WERI-Rb-1 (cell line): ENCODE data around the gene EAPP.
"Not testable (repeated sequence)": the region's sequence is repeated elsewhere in the genome, so short reads cannot be mapped to it uniquely, and the experiment has no call there.

Source experiments
- DNase-seq: peaks from one replicate; pipeline ENCODE4 v3.0.0-alpha.2; 2020
- H3K27ac ChIP-seq: fragments of 250-450 bp; sonication (Bioruptor Pico); 2 replicates; pipeline ENCODE4 v1.5.1; 2020; ENCODE audit warnings: mild to moderate bottlenecking, moderate library complexity
- H3K27me3 ChIP-seq: fragments of 250-450 bp; sonication (Bioruptor Pico); 2 replicates; pipeline ENCODE4 v1.5.1; 2021; ENCODE audit warnings: mild to moderate bottlenecking, low read depth, moderate library complexity; ENCODE audit not compliant: insufficient read depth, severe bottlenecking
- H3K36me3 ChIP-seq: fragments of 250-450 bp; sonication (Bioruptor Pico); 2 replicates; pipeline ENCODE4 v1.5.1; 2020; ENCODE audit warnings: mild to moderate bottlenecking, moderate library complexity
- H3K4me3 ChIP-seq: 2 replicates; pipeline ENCODE4 v1.5.1; 2011; ENCODE audit warnings: low read depth, mild to moderate bottlenecking, control low read depth, low read length
- H3K9me3 ChIP-seq: fragments of 250-450 bp; sonication (Bioruptor Pico); 2 replicates; pipeline ENCODE4 v1.5.1; 2021; ENCODE audit warnings: mild to moderate bottlenecking, moderate library complexity; ENCODE audit not compliant: severe bottlenecking
- TF ChIP-seq, protein P1 (sequence below): IDR thresholded peaks from 2 replicates; pipeline ENCODE4 v1.5.1; 2011; ENCODE audit warnings: low read depth, mild to moderate bottlenecking, control low read depth, inconsistent platforms, low read length

EAPP gene

GRCh38 chr14:34548472-34548981, 9.0 kb upstream of the EAPP start:
- DNase-seq = no peak
- no peaks in the 10 kb centered on the region for H3K9me3 ChIP-seq
- no peak overlapping the region for H3K4me3 ChIP-seq
- no peaks in the 10 kb centered on the region for H3K27me3 ChIP-seq
- no peaks in the 10 kb centered on the region for H3K36me3 ChIP-seq
- H3K27ac ChIP-seq = no peak overlapping the region
- TF ChIP-seq, protein P1, sequence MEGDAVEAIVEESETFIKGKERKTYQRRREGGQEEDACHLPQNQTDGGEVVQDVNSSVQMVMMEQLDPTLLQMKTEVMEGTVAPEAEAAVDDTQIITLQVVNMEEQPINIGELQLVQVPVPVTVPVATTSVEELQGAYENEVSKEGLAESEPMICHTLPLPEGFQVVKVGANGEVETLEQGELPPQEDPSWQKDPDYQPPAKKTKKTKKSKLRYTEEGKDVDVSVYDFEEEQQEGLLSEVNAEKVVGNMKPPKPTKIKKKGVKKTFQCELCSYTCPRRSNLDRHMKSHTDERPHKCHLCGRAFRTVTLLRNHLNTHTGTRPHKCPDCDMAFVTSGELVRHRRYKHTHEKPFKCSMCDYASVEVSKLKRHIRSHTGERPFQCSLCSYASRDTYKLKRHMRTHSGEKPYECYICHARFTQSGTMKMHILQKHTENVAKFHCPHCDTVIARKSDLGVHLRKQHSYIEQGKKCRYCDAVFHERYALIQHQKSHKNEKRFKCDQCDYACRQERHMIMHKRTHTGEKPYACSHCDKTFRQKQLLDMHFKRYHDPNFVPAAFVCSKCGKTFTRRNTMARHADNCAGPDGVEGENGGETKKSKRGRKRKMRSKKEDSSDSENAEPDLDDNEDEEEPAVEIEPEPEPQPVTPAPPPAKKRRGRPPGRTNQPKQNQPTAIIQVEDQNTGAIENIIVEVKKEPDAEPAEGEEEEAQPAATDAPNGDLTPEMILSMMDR = no peak

DNA sequence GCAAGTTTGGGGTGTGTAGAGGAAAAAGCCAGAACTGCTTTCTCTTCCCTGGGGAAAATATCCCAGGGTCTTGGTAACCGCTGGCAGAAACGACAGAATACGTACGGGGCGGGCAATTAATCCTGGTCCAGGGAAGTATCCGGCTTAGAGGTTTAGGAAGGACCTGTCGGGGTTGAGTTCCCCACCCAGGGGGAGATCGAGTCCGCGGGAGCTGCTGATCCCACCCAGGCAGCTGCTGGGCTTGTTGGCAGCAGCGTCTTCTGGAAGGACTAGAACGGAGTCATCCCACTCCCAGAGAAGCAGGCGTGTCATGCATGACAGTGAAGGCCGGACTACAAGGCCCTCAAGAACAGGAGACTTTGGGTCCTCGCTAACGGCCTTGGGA, 7.6 kb upstream of the EAPP start:
- H3K36me3 ChIP-seq, H3K27ac ChIP-seq, DNase-seq, H3K27me3 ChIP-seq, H3K4me3 ChIP-seq, H3K9me3 ChIP-seq: not testable (repeated sequence)

GRCh38 chr14:34546272-34547135, 7.0 kb upstream of the EAPP start:
- H3K27ac ChIP-seq, H3K9me3 ChIP-seq, H3K36me3 ChIP-seq, H3K27me3 ChIP-seq, DNase-seq, H3K4me3 ChIP-seq: not testable (repeated sequence)

DNA sequence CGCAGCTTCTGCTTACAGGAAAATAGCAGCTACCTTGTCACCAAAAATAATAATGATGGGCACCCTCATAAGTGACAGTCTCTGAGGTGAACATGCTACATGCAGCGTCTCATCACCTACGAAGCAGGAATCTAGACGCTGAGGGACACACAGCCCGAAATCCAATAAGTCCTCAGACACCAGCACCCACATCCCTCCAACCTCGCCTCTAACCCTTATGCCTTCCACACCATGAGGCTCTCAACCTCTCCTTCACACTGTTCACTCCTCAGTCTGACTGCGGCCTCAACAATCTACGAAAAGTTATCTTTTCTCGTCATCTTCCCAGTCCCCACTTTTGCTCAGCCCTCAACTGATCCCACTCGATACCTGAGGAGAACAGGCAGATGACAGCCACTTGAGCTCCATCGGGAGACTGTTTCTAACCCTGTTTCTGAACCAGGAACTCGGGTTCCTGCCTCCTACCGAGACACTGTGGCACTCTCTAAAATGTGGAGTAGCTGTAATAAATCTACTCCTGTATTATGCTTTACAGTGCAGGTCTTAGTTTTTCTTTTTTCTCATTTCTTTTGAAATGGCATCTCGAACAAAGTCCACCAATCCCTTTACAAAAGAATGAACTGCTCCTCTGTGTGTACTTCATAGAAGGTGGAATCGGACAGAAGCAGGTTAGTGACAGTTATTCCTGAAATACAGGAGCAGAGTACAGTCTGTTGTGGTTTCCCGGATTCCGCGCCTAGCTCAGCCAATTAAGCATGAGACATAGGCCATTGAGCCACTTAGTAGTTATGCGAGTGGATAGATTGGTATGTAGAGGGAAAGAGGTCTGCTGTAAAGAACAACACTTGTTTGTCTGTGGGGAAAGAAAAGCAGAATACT, 919 bp upstream of the EAPP start:
- Histone ChIP-seq H3K27ac (peak overlapping the region; percentile 92), H3K36me3 (peaks cover 13% of the 10 kb centered on the region)
- DNase-seq = not testable (repeated sequence)

DNA sequence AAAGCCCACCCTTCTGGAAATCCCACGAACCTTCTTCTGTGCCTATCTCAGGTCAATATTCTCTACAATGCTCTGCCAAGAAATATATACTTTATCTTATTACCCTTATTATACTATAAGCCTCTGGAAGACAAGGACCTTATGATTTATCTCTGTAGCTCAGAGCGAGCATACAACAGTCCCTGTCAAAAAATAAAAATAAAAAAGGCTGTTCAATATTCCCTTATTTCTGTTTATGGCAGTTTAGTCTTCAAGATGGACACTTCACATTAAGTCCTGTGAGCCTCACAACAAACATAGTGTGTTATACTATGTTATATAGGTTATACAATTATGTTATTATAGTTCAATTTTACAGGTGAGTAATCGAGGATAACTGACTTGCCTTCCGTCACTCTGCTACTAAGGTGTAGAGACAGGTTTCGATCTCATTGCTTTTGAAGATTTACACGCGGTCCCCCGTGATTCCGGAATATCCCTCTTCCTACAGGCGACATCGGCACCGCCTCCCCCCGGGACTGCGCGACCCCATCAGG, 562 bp downstream of the EAPP start:
- TF ChIP-seq, protein P1 = no peak
- Histone ChIP-seq H3K4me3 (peak overlapping the region; percentile 96), H3K36me3 (peaks cover 13% of the 10 kb centered on the region), H3K9me3 (no peaks in the 10 kb centered on the region), H3K27me3 (no peaks in the 10 kb centered on the region), H3K27ac (peak overlapping the region; percentile 92)
- DNase-seq = no peak

More for the DNA sequence above, 919 bp upstream of the EAPP start:
- not testable (repeated sequence) for H3K9me3 ChIP-seq, H3K27me3 ChIP-seq, H3K4me3 ChIP-seq

- not testable (repeated sequence) for H3K4me3 ChIP-seq, H3K27ac ChIP-seq
Observed at GRCh38 chr14:34538096-34538495, 1.4 kb downstream of the EAPP start.

GRCh38 chr14:34537677-34538009, 1.9 kb downstream of the EAPP start:
- TF ChIP-seq, protein P1 = no peak
- Histone ChIP-seq H3K4me3 (no peak overlapping the region), H3K27ac (no peak overlapping the region)

More at GRCh38 chr14:34538096-34538495, 1.4 kb downstream of the EAPP start:
- H3K36me3 ChIP-seq = peaks cover 20% of the 10 kb centered on the region
- not testable (repeated sequence) for H3K9me3 ChIP-seq, H3K27me3 ChIP-seq, DNase-seq

More at GRCh38 chr14:34537677-34538009, 1.9 kb downstream of the EAPP start:
- H3K36me3 ChIP-seq = peaks cover 24% of the 10 kb centered on the region
- no peaks in the 10 kb centered on the region for H3K9me3 ChIP-seq
- H3K27me3 ChIP-seq = no peaks in the 10 kb centered on the region
- DNase-seq = no peak
